NT2/D1 (cell line): Measurements from ENCODE around the gene UGGT2.

Experiments used
- DNase-seq: peaks from one replicate; pipeline ENCODE4 v3.0.0-alpha.2; 2011; ENCODE audit warnings: low read depth, low spot score
- H3K27me3 ChIP-seq: 2 replicates; pipeline ENCODE4 v1.6.0; 2011; ENCODE audit warnings: mild to moderate bottlenecking; ENCODE audit not compliant: insufficient read length, insufficient read depth
- H3K36me3 ChIP-seq: 2 replicates; pipeline ENCODE4 v1.6.1; 2011; ENCODE audit warnings: mild to moderate bottlenecking, low read length, mixed read lengths; ENCODE audit not compliant: insufficient read depth, insufficient read length
- H3K4me1 ChIP-seq: 2 replicates; pipeline ENCODE4 v1.5.1; 2011; ENCODE audit not compliant: insufficient read depth, insufficient read length
- H3K4me3 ChIP-seq: 2 replicates; pipeline ENCODE4 v1.5.1; 2011; ENCODE audit warnings: low read depth; ENCODE audit not compliant: insufficient read length
- H3K9ac ChIP-seq: 2 replicates; pipeline ENCODE4 v1.6.0; 2011; ENCODE audit warnings: low read depth; ENCODE audit not compliant: insufficient read length
- H3K9me3 ChIP-seq: 2 replicates; pipeline ENCODE4 v1.5.1; 2011; ENCODE audit warnings: mild to moderate bottlenecking, low read length; ENCODE audit not compliant: insufficient read depth
- SUZ12 ChIP-seq: IDR thresholded peaks from 2 replicates; pipeline ENCODE4 v1.6.1; 2011; ENCODE audit not compliant: insufficient read length, insufficient read depth; ENCODE audit errors: extremely low read depth
- YY1 ChIP-seq: IDR thresholded peaks from 2 replicates; pipeline ENCODE4 v1.6.1; 2011; ENCODE audit not compliant: insufficient read length, insufficient read depth
- ZNF274 ChIP-seq: IDR thresholded peaks from 2 replicates; pipeline ENCODE4 v1.6.1; 2011; ENCODE audit warnings: mild to moderate bottlenecking, low read depth, low read length

Gene UGGT2, protein sequence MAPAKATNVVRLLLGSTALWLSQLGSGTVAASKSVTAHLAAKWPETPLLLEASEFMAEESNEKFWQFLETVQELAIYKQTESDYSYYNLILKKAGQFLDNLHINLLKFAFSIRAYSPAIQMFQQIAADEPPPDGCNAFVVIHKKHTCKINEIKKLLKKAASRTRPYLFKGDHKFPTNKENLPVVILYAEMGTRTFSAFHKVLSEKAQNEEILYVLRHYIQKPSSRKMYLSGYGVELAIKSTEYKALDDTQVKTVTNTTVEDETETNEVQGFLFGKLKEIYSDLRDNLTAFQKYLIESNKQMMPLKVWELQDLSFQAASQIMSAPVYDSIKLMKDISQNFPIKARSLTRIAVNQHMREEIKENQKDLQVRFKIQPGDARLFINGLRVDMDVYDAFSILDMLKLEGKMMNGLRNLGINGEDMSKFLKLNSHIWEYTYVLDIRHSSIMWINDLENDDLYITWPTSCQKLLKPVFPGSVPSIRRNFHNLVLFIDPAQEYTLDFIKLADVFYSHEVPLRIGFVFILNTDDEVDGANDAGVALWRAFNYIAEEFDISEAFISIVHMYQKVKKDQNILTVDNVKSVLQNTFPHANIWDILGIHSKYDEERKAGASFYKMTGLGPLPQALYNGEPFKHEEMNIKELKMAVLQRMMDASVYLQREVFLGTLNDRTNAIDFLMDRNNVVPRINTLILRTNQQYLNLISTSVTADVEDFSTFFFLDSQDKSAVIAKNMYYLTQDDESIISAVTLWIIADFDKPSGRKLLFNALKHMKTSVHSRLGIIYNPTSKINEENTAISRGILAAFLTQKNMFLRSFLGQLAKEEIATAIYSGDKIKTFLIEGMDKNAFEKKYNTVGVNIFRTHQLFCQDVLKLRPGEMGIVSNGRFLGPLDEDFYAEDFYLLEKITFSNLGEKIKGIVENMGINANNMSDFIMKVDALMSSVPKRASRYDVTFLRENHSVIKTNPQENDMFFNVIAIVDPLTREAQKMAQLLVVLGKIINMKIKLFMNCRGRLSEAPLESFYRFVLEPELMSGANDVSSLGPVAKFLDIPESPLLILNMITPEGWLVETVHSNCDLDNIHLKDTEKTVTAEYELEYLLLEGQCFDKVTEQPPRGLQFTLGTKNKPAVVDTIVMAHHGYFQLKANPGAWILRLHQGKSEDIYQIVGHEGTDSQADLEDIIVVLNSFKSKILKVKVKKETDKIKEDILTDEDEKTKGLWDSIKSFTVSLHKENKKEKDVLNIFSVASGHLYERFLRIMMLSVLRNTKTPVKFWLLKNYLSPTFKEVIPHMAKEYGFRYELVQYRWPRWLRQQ (N-terminal part only)

DNA sequence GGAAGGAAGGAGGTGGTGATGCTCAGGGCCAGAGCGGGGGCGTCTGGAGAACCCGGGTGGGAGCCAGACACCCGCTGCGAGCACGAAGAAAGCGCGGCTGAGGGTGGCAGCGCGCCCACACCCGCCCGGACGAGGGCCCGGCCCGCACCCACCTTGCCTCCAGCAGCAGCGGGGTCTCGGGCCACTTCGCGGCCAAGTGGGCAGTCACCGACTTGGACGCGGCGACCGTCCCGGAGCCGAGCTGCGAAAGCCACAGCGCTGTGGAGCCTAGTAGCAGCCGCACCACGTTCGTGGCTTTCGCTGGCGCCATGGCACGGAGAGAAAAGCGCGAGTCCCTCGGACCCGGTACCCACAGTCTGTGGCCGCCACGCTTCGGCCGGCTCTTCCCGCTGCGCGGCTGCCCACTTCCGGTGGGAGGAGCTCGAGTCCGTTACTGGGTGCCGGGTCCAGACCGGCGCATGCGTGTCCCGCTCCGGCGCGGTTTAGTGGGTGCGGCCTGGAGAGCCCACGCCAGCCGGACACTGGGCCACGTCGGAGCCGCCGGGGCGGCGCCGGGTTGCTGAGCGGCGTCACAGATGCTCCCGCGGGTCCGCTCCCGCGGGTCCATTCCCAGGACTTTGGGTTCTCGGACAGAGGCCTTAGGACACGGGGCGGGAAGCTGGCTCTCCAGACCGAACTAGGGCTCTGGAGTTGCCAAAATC lies at the start of gene UGGT2:
Gene UGGT2 (minus strand): TSS at position 399 of the 701 bp plus-strand sequence. CDS start 89 bp downstream, at position 310.
- Histone ChIP-seq H3K9me3 (no peaks in the 10 kb centered on the region), H3K36me3 (no peaks in the 10 kb centered on the region), H3K9ac (peak within 1 kb of the TSS; percentile 95), H3K27me3 (no peaks in the 10 kb centered on the region), H3K4me1 (no peaks in the 10 kb centered on the region), H3K4me3 (peak within 1 kb of the TSS; percentile 97)
- no peak for TF ChIP-seq YY1
- no peak for TF ChIP-seq ZNF274
- TF ChIP-seq SUZ12, result no peak
- peak; percentile 63 for DNase-seq

DNA sequence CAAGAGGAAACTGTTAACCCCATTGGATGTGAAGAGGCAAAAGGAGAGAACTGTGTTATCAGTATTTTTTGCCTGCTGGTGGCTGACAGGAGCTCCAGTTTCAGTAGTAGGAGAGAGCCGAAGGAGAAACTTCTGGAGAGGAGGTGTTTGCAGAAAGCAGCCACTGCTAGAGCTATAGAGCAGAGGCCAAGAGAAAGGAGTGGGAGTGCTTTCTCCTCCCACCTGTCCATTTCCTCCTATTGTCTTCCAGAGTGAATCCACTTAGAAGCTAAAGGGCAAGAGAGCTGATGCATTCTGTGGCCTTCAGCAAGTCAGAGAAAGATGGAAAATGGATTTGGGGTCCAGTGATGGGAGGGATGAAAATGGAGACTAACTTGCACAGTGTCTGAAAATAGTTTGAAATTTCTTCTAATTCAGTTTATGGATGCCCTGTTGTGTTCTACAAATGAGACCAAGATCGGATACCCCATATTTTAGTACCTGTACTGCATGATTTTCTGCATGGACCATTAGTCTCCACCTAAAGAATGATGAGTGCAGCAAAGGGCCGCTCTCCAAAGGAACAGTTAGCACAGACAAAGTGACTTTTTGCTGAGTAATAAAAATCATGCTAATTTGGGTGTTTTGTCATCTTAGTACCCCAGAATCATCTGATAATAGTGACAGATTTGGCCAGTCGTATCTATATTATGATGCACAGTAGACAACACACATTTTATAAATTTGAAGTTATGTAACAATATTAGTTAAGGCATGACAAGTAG lies 47.4 kb upstream of the UGGT2 start:
- DNase-seq, result no peak
- no peaks in the 10 kb centered on the region for H3K27me3 ChIP-seq
- no peak for TF ChIP-seq YY1
- TF ChIP-seq SUZ12, result no peak
- TF ChIP-seq ZNF274, result no peak

DNA sequence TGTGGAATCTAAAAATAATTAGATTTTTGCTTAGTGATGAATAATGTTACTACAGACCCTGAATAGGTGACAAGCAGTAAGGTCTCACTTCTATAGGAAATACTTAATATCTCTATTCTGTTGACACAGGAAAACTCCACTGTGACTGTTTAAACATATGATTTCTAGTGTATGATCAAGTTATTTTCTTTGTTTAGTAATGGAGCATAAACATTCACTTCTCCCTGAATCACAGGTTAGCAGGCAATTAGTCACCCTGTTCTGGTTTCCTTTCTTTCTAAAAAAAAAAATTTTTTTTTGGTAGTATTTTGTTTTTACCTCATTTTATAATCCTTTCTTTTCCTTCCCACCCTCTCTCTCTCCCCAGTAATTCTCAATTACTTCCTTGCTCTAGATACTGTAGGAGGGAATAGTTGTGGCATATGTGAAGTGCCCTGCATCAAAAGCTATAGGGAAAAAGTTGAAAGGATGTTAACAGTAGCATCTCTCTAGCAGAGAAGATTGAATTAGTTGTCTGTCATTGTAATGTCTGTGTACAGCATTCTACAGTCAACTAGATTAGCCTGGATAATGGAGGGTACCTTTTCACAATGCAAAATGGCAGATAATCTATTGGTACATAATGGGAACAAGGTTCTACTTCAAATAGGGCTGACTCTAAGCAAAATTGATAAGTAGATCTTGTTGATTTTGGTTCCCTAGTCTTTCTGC lies 40.2 kb upstream of the UGGT2 start:
- Histone ChIP-seq H3K9me3 (no peaks in the 10 kb centered on the region), H3K36me3 (no peaks in the 10 kb centered on the region), H3K4me1 (no peaks in the 10 kb centered on the region), H3K27me3 (peaks cover 54% of the 10 kb centered on the region), H3K4me3 (no peak overlapping the region), H3K9ac (no peak overlapping the region)
- no peak for DNase-seq
- TF ChIP-seq SUZ12, result no peak
- no peak for TF ChIP-seq YY1
- TF ChIP-seq ZNF274, result no peak

More for the DNA sequence above, 47.4 kb upstream of the UGGT2 start:
- no peak overlapping the region for H3K4me3 ChIP-seq
- no peaks in the 10 kb centered on the region for H3K36me3 ChIP-seq
- no peaks in the 10 kb centered on the region for H3K9me3 ChIP-seq
- H3K9ac ChIP-seq, result no peak overlapping the region
- no peaks in the 10 kb centered on the region for H3K4me1 ChIP-seq

DNA sequence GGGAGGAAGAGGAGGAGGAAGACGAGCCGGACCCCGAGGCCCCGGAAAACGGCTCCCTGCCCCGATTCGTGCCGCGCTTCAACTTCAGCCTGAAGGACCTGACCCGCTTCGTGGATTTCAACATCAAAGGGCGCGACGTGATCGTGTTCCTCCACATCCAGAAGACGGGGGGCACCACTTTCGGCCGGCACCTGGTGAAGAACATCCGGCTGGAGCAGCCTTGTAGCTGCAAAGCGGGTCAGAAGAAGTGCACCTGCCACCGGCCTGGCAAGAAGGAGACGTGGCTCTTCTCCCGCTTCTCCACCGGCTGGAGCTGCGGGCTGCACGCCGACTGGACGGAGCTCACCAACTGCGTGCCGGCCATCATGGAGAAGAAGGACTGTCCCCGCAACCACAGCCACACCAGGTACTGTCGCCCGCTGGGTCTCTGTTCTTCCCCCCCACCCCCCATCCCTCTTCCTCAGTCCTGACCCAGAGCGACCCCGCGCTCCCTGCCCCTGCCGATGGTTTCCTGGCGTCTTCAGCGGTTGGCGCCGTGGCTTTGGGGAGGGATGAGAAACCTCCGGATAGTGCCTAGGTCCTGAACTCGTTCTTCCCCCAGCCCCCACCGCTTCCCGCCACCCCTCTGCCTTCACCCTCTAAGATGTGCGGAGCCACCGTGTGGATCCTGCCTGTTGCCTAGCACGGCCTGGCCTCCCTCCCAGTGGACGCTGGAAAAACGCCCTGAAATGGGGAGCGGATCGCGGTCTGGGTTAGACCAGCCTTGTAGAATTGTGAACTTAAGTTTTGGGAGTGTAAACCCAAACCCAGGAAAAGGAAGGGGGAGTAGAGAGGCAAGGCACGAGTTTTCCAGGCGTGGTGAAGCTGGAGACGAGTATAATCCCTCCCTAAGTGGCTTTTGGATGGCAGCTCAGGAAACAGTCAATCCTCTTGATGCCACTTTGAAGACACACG lies 38.2 kb upstream of the UGGT2 start:
- H3K9me3 ChIP-seq, result no peaks in the 10 kb centered on the region
- H3K4me3 ChIP-seq, result peak overlapping the region; percentile 45
- no peak for TF ChIP-seq YY1
- peak; percentile 45 for TF ChIP-seq SUZ12
- no peak for TF ChIP-seq ZNF274

More for the DNA sequence above, 38.2 kb upstream of the UGGT2 start:
- H3K4me1 ChIP-seq, result no peaks in the 10 kb centered on the region
- peak overlapping the region; percentile 61 for H3K9ac ChIP-seq
- H3K36me3 ChIP-seq, result no peaks in the 10 kb centered on the region
- no peak for DNase-seq
- H3K27me3 ChIP-seq, result peaks cover 68% of the 10 kb centered on the region
